Measurements from ENCODE around the gene FRS3.

FRS3 gene

GRCh38 chr6:41785689-41786450, 6.2 kb upstream of the FRS3 start:
- Histone ChIP-seq H3K36me3 (peaks cover 16 to 26% (median 23%) of the 10 kb centered on the region in 11 experiments), H4K20me1 (peaks cover 0 to 20% (median 8%) of the 10 kb centered on the region in 11 experiments; a peak in 12 of 22 replicates), H3K27me3 (peaks cover 0 to 5% (median 0%) of the 10 kb centered on the region in 11 experiments; a peak in 3 of 22 replicates), H3K9ac (peak overlapping the region; percentile 89 to 99 (median 96)), H3K4me2 (peak overlapping the region; percentile 93 to 99 (median 98)), H3K4me1 (peaks cover 50 to 64% (median 55%) of the 10 kb centered on the region in 10 experiments), H3K9me3 (replicated peaks in 1 of 11) (no peaks in the 10 kb centered on the region), H3K27ac (peak overlapping the region in 10 of 11 experiments; percentile 82 to 98 (median 95); a peak in 20 of 22 replicates), H3K4me3 (peak overlapping the region; percentile 84 to 99 (median 96))
- TF ChIP-seq Cebpa-rat (IDR thresholded peaks at IDR 0.05) = no peak

GRCh38 chr6:41785254-41785653, 5.6 kb upstream of the FRS3 start:
- H3K4me1 ChIP-seq = peaks cover 50 to 62% (median 57%) of the 10 kb centered on the region in 10 experiments
- H3K4me3 ChIP-seq = no peak overlapping the region
- H3K9ac ChIP-seq = peak overlapping the region in 4 of 11 experiments; percentile 93 to 99 (median 99); a peak in 4 of 22 replicates
- H3K4me2 ChIP-seq = peak overlapping the region; percentile 93 to 99 (median 98); a peak in 21 of 22 replicates
- peaks cover 10 to 19% (median 17%) of the 10 kb centered on the region in 11 experiments; a peak in 21 of 22 replicates for H3K36me3 ChIP-seq
- H4K20me1 ChIP-seq = peaks cover 0 to 17% (median 8%) of the 10 kb centered on the region in 11 experiments; a peak in 12 of 22 replicates
- no peak for TF ChIP-seq Cebpa-rat (IDR thresholded peaks at IDR 0.05)
- no peak overlapping the region for H3K27ac ChIP-seq
- no peaks in the 10 kb centered on the region for H3K9me3 ChIP-seq (replicated peaks in 1 of 11)
- H3K27me3 ChIP-seq = peaks cover 0 to 7% (median 0%) of the 10 kb centered on the region in 11 experiments; a peak in 3 of 22 replicates

GRCh38 chr6:41784581-41785171, 5.0 kb upstream of the FRS3 start:
- H3K36me3 ChIP-seq = peaks cover 6 to 14% (median 11%) of the 10 kb centered on the region in 11 experiments; a peak in 21 of 22 replicates
- H3K4me3 ChIP-seq = no peak overlapping the region
- peaks cover 0 to 17% (median 8%) of the 10 kb centered on the region in 11 experiments; a peak in 12 of 22 replicates for H4K20me1 ChIP-seq
- H3K4me1 ChIP-seq = peaks cover 47 to 56% (median 52%) of the 10 kb centered on the region in 10 experiments
- no peak overlapping the region; a peak in 1 of 22 replicates for H3K27ac ChIP-seq
- peak overlapping the region in 10 of 11 experiments; percentile 8 to 99 (median 97); a peak in 19 of 22 replicates for H3K4me2 ChIP-seq
- H3K9me3 ChIP-seq (replicated peaks in 1 of 11) = no peaks in the 10 kb centered on the region
- TF ChIP-seq Cebpa-rat (IDR thresholded peaks at IDR 0.05) = no peak
- H3K27me3 ChIP-seq = peaks cover 0 to 7% (median 0%) of the 10 kb centered on the region in 11 experiments; a peak in 3 of 22 replicates
- H3K9ac ChIP-seq = no peak overlapping the region; a peak in 1 of 22 replicates

- Histone ChIP-seq H3K4me1 (peaks cover 43 to 53% (median 47%) of the 10 kb centered on the region in 10 experiments), H3K27me3 (peaks cover 0 to 7% (median 0%) of the 10 kb centered on the region in 11 experiments; a peak in 3 of 22 replicates), H3K36me3 (no peaks in the 10 kb centered on the region), H3K9me3 (replicated peaks in 1 of 11) (no peaks in the 10 kb centered on the region), H4K20me1 (peaks cover 0 to 17% (median 0%) of the 10 kb centered on the region in 11 experiments; a peak in 3 of 22 replicates), H3K27ac (no peak overlapping the region), H3K4me3 (no peak overlapping the region), H3K4me2 (no peak overlapping the region), H3K9ac (0 out of 22 replicates have a peak overlapping the region, but pooled peaks of 1 of the 11 experiments have one; percentile 14)
- TF ChIP-seq Cebpa-rat (IDR thresholded peaks at IDR 0.05) = no peak
Observed at GRCh38 chr6:41783106-41783780, 3.5 kb upstream of the FRS3 start.

GRCh38 chr6:41781366-41781730, 1.6 kb upstream of the FRS3 start:
- peaks cover 0 to 17% (median 0%) of the 10 kb centered on the region in 11 experiments; a peak in 3 of 22 replicates for H4K20me1 ChIP-seq
- peak overlapping the region; percentile 81 to 100 (median 97) for H3K4me2 ChIP-seq
- peaks cover 0 to 7% (median 0%) of the 10 kb centered on the region in 11 experiments; a peak in 3 of 22 replicates for H3K27me3 ChIP-seq
- TF ChIP-seq Cebpa-rat (IDR thresholded peaks at IDR 0.05) = no peak
- H3K4me3 ChIP-seq = peak overlapping the region; percentile 67 to 79 (median 73); a peak in 18 of 20 replicates
- H3K4me1 ChIP-seq = peaks cover 54 to 72% (median 64%) of the 10 kb centered on the region in 10 experiments
- H3K36me3 ChIP-seq = peaks cover 0 to 9% (median 4%) of the 10 kb centered on the region in 11 experiments; a peak in 7 of 22 replicates
- H3K27ac ChIP-seq = peak overlapping the region in 1 of 11 experiments; percentile 25; a peak in 1 of 22 replicates
- H3K9ac ChIP-seq = peak overlapping the region in 9 of 11 experiments; percentile 45 to 82 (median 67); a peak in 11 of 22 replicates
- no peaks in the 10 kb centered on the region for H3K9me3 ChIP-seq (replicated peaks in 1 of 11)

GRCh38 chr6:41780551-41781365, 1.1 kb upstream of the FRS3 start, which contains the start of gene PRICKLE4:
TSS of gene PRICKLE4 (plus strand) at chr6:41780782. CDS start at chr6:41783474, 2,692 bp downstream.
- Histone ChIP-seq H3K36me3 (peaks cover 0 to 11% (median 4%) of the 10 kb centered on the region in 11 experiments; a peak in 9 of 22 replicates), H4K20me1 (peaks cover 0 to 12% (median 0%) of the 10 kb centered on the region in 11 experiments; a peak in 3 of 22 replicates), H3K9ac (peak within 1 kb of the TSS; percentile 73 to 84 (median 82)), H3K9me3 (replicated peaks in 1 of 11) (no peaks in the 10 kb centered on the region), H3K4me1 (peaks cover 49 to 69% (median 59%) of the 10 kb centered on the region in 10 experiments), H3K27ac (peak within 1 kb of the TSS; percentile 37 to 75 (median 60); a peak in 19 of 22 replicates), H3K4me3 (peak within 1 kb of the TSS; percentile 67 to 79 (median 73)), H3K27me3 (peaks cover 0 to 7% (median 0%) of the 10 kb centered on the region in 11 experiments; a peak in 3 of 22 replicates), H3K4me2 (peak within 1 kb of the TSS; percentile 96 to 100 (median 98))
- no peak for TF ChIP-seq Cebpa-rat (IDR thresholded peaks at IDR 0.05)

- Histone ChIP-seq H3K4me1 (peaks cover 35 to 55% (median 45%) of the 10 kb centered on the region in 10 experiments), H3K27ac (peak overlapping the region; percentile 37 to 75 (median 60); a peak in 19 of 22 replicates), H4K20me1 (peaks cover 0 to 7% (median 0%) of the 10 kb centered on the region in 11 experiments; a peak in 2 of 22 replicates), H3K9ac (peak overlapping the region; percentile 73 to 84 (median 82)), H3K4me2 (peak overlapping the region; percentile 93 to 99 (median 97)), H3K4me3 (peak overlapping the region; percentile 67 to 79 (median 73)), H3K27me3 (peaks cover 0 to 7% (median 0%) of the 10 kb centered on the region in 11 experiments; a peak in 3 of 22 replicates), H3K9me3 (replicated peaks in 1 of 11) (no peaks in the 10 kb centered on the region), H3K36me3 (peaks cover 12 to 25% (median 19%) of the 10 kb centered on the region in 11 experiments)
- TF ChIP-seq Cebpa-rat (IDR thresholded peaks at IDR 0.05) = no peak
Observed at GRCh38 chr6:41779336-41779735, 364 bp downstream of the FRS3 start.

All from BLaER1 treated with 17β-estradiol and CSF1 and Interleukin-3, amounts not matched to agents 10 nM and 100 nM (cell line).